Fibroblast of skin of abdomen (primary cell): ENCODE measurements around the gene ASB5.
"Not testable (repeated sequence)": the region's sequence is repeated elsewhere in the genome, so short reads cannot be mapped to it uniquely, and the experiment has no call there.

Experiments
- DNase-seq: peaks from one replicate; pipeline ENCODE4 v3.0.0-alpha.2; 2013

ASB5 gene

DNA sequence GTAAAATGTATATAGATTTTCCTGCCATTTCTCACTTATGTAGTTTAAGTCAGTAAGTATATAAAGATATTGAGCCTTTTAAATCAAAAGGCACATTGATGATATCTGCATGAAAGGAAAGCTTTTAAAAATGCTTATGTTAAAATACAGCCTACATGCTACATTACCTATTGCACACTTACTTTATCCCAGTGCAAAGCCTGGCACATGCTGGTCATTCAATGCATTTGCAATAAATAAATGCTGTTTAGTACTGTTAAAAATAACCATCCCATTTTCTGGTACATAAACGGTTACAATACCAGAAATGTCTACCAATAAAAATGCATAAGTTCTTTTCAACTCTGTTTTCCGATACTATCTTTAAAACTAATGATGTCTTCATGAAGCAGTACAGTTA, 51.5 kb downstream of the ASB5 start:
- DNase-seq = no peak

DNA sequence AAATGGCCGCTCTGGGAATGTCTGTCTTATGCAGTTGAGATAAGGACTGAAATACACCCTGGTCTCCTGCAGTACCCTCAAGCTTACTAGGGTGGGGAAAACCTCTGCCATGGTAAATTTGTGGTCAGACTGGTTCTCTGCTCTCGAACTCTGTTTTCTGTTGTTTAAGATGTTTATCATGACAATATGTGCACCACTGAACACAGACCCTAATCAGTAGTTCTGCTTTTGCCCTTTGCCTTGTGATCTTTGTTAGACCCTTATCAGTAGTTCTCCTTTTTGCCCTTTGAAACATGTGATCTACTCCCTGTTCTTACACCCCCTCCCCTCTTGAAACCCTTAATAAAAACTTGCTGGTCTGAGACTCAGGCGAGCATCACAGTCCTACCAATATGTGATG, 56.7 kb downstream of the ASB5 start:
- DNase-seq = not testable (repeated sequence)

- DNase-seq = no peak
These were observed 58.3 kb downstream of the ASB5 start for GRCh38 chr4:176210579-176211296.

GRCh38 chr4:176210101-176210500, 58.9 kb downstream of the ASB5 start:
- DNase-seq = no peak

DNA sequence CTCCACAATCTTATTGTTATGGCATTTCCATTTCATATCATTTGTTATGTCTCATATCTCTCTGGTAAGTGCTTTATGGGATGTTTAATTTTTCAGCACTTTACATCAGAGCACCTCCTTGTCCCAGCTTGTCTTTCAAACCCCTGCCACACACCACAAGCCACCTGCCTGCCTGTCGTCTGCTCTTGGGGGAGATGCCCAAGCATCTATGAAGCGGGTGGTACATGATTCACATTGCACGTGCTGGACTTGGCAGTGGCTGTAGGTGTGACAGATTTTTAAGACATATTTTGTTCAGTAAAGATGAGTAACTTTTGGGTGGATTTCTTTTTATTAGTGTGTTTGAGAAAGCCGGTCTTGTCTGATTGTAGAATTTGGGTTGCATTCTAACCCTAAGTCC, 59.5 kb downstream of the ASB5 start:
- DNase-seq = no peak

DNA sequence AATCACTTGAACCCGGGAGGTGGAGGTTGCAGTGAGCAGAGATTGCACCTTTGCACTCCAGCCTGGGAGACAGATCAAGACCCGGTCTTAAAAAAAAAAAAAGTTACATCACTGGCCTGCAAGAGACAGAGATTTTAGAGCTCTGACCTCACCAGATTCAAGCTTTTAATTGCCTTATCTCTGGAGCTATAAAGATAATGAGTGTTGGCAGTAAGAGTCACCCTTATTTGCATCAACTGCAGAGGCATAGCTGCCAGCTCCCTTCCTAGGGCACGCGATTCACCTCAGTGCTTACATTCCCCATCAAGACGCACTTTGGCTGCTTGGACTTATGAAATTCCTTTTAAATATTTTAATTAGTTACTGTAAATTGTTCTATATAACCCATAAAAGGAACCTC, 61.2 kb downstream of the ASB5 start:
- no peak for DNase-seq

- DNase-seq = no peak
These were observed 63.7 kb downstream of the ASB5 start for GRCh38 chr4:176205299-176205698.

GRCh38 chr4:176198316-176198903, 70.6 kb downstream of the ASB5 start:
- no peak for DNase-seq

DNA sequence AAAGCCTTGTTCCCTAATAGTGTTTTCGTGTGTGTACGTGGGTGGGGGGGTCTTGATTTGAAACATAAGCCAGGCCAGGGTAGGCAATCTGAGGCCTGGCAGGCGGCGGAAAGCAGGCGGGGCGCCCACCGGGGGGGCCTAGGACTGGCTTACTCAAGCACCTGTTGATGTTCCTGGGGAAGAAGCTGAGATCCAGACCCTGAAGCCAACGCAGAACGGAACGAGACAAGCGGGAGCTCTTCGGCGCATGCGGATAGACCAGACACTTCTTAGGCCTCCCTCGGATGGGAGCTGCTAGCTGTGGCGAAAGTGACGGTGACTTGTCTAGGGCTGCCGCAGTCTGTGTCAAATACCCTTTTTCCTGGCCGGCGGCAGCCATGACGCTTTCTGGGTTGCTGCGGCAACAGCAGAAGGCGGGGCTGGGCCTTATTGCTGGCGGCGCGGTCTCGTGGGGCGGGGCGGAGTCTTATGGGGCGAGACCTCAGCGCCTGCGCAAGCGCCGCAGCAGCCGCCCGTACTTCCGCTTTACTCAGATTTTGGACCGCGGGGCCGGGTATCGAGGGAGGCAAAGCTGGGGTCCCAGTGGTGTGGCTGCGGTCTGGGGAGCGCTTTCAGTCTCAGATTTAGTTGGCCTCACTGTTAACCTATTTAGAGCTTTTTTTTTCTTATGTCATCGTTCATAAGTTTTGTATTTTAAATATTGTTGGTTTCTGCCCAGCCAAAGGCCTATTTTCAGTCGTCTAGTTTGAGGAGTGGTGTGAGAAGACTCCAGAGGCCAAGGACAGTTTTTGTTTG, 73.6 kb downstream of the ASB5 start, which contains the start of gene SPATA4:
TSS of gene SPATA4 (minus strand) at position 402 of the 795 bp plus-strand sequence. CDS start at position 379, 23 bp downstream.
- DNase-seq = peak; percentile 91

GRCh38 chr4:176193938-176194337, 75.1 kb downstream of the ASB5 start:
- peak; percentile 83 for DNase-seq

- peak; percentile 64 for DNase-seq
These were observed 75.9 kb downstream of the ASB5 start for GRCh38 chr4:176193126-176193525.

DNA sequence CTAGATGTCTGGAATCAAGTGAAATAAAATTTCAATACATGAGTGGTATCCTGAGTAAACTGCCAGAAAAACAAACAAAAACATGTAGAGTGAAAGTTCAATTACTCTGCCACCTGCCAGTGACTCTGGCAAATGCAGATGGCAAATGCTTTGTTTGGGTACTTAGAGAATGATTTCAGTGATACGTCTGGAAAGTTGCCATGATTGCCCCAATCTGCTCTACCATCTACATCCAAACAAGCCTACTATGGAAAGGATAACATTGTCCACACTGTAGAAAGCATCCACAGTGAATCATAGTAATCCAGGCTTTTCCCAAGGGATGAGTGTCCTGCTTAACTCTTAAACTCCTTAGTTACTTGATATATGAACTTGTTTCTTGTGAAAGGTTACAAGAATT, 77.0 kb downstream of the ASB5 start:
- DNase-seq = peak; percentile 42

DNA sequence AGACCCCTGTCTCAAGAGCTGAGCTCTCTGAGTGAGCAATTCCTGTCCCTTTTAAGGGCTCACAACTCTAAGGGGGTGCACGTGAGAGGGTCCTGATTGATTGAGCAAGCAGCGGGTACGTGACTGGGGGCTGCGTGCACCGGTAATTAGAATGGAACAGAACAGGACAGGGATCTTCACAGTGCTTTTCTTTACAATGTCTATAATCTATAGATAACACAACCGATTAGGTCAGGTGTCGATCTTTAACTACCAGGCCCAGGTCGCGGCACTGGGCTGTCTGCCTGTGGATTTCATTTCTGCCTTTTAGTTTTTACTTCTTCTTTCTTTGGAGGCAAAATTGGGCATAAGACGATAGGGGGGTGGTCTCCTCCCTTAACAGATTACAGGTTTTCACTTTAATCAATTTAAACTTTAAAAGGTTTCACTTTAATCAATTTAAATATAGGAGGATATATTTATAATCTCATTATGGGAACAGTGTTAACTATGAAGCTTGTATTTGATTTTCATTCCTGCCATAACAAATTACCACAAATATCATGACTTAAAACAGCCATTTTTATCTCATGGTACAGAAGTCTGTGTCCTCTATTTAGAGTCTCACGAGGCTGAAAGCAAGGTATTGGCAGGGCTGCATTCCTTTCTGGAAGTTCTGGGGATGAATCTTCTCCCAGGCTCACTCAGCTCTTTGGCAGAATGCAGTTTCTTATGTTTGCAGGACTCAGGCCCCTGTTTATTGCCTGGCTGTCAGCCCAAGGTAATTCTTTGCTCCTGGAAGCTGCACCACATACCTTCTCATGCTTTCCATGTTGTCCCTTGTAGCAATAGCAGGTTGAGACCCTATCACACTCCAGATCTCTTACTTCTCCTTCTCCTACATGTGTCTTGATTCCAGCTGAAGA, 78.9 kb downstream of the ASB5 start:
- DNase-seq = peak; percentile 64

GRCh38 chr4:176188654-176189053, 80.4 kb downstream of the ASB5 start:
- no peak for DNase-seq

DNA sequence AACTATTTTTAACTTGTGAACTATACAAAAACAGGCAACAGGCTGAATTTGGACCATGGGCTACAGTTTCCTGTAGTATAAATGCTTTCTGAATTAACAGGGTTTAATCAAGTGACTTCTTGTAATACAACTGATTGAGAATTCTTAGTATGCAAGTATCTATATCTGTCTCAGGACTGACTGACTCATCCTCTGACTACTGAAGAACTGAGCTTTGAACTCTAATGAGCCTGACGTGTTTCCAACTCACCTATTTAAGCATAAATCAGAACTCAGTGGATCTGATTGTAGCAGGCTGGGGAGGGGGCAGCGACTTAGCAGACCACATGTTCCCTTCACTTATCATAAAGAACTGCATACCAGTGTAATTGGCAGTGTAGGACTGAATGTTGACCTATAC, 81.4 kb downstream of the ASB5 start:
- peak; percentile 53 for DNase-seq

- DNase-seq = no peak
These were observed 82.2 kb downstream of the ASB5 start for GRCh38 chr4:176186671-176187395.

GRCh38 chr4:176186067-176186466, 83.0 kb downstream of the ASB5 start:
- DNase-seq = no peak

DNA sequence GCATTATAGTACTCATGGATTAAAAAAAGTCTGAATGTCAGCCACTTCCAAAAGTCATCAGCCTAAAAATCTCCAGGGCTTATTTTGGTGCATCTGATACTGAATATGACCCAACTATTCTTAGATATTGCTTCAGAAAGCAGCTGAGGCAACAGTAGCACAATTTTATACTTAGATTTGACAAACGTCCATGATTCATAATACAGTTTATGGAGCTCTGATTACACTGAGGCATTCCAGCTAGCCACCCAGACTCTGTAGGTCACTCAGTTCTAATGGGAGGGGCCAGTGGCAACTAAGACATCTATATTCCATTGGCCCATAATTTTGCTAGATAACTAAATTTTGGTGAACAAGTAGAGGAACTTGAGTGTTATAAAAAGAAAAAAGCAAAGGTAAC, 84.0 kb downstream of the ASB5 start:
- peak; percentile 90 for DNase-seq
